Smooth muscle cell (in vitro differentiated cells): ENCODE results near the gene SELENOK. TPM values are rescaled to one million over a fixed set of nuclear protein-coding genes. Genes with fewer than 3 reads are reported as not detected.

ENCODE experiments used
- DNase-seq: peaks from one replicate; lab custom pipeline; 2025; ENCODE audit not compliant: unreplicated experiment; lab: John Stamatoyannopoulos, UW
- H2AFZ ChIP-seq: fragments of 200-600 bp; sonication (generic); 2 replicates; pipeline ENCODE4 v1.6.0; 2016; ENCODE audit warnings: antibody characterized with exemption, low read depth, mild to moderate bottlenecking
- H3F3A ChIP-seq: fragments of 200-600 bp; sonication (generic); 2 replicates; pipeline ENCODE4 v1.6.0; 2017; ENCODE audit warnings: antibody characterized with exemption, low read depth
- H3K27ac ChIP-seq: fragments of 200-600 bp; sonication (generic); 2 replicates; pipeline ENCODE4 v1.5.1; 2016; ENCODE audit warnings: low read depth, mild to moderate bottlenecking
- H3K27me3 ChIP-seq: fragments of 200-600 bp; sonication (generic); 2 replicates; pipeline ENCODE4 v1.6.1; 2016; ENCODE audit warnings: low read depth, mild to moderate bottlenecking
- H3K36me3 ChIP-seq: fragments of 200-600 bp; sonication (generic); 2 replicates; pipeline ENCODE4 v1.5.1; 2016; ENCODE audit warnings: low read depth
- H3K4me1 ChIP-seq: fragments of 200-600 bp; sonication (generic); 2 replicates; pipeline ENCODE4 v1.5.1; 2016; ENCODE audit warnings: low read depth
- H3K4me2 ChIP-seq: fragments of 200-600 bp; sonication (generic); 2 replicates; pipeline ENCODE4 v1.6.0; 2016; ENCODE audit warnings: mild to moderate bottlenecking
- H3K4me3 ChIP-seq: fragments of 200-600 bp; sonication (generic); 2 replicates; pipeline ENCODE4 v1.5.1; 2016; ENCODE audit warnings: mild to moderate bottlenecking
- H3K79me2 ChIP-seq: fragments of 200-600 bp; sonication (generic); 2 replicates; pipeline ENCODE4 v1.6.0; 2016; ENCODE audit warnings: low read depth, mild to moderate bottlenecking
- H3K9ac ChIP-seq: fragments of 200-600 bp; sonication (generic); 2 replicates; pipeline ENCODE4 v1.6.0; 2016; ENCODE audit warnings: low read depth
- H3K9me3 ChIP-seq: fragments of 200-600 bp; sonication (generic); replicated peaks from 2 replicates; pipeline ENCODE4 v1.5.1; 2016; ENCODE audit warnings: low read depth
- H4K20me1 ChIP-seq: fragments of 200-600 bp; sonication (generic); 2 replicates; pipeline ENCODE4 v1.6.0; 2016; ENCODE audit warnings: low read depth
- WGBS: methylation state at CpG from one replicate; pipeline ENCODE4 v1.1.7; 2016; ENCODE audit warnings: low lambda C conversion rate; 5-methylcytosine and 5-hydroxymethylcytosine counted together
- polyA plus RNA-seq: library from polyadenylated mRNA; unstranded; fragments of >200 nt; fragmentation: Nextera tagmentation; extraction: Ambion mirVana; gene quantifications from 2 replicates; pipeline ENCODE4 v1.2.1, GENCODE V29; 2016
- total RNA-seq: library from RNA; depleted of rRNA; stranded (reverse); fragments of >200 nt; gene quantifications from 2 replicates; pipeline ENCODE4 v1.2.3, GENCODE V29; 2014
- TF ChIP-seq, protein P1 (sequence below): fragments of 200-600 bp; sonication (generic); IDR thresholded peaks from 2 replicates; pipeline ENCODE4 v1.5.1; 2017; ENCODE audit warnings: borderline replicate concordance, mild to moderate bottlenecking, antibody characterized with exemption; ENCODE audit not compliant: insufficient read depth, poor library complexity, severe bottlenecking

Gene SELENOK
- total and polyA plus RNA-seq, 2 experiments from 2014 or later, result 67.7 to 199 TPM

DNA sequence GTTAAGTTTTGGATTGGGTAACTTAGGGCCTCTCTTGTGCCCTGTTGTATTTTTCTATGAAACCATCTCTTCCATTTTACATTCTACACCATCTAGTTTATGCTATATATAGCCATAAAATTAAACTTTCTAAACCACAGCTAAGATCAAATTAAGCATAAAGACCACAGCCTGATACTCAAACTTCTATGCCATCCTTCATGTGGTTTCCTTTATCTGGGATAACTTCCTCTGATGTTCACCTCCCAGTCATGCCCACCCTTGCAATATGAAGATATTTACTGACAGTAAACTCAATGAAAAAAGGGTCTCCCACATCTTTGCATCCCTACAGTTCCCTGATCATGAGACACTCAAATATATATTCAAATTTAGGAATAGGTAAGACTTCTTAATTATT is 4.2 kb downstream of the SELENOK start:
- Histone ChIP-seq H4K20me1 (peaks cover 51% of the 10 kb centered on the region), H3K36me3 (no peaks in the 10 kb centered on the region), H3K9me3 (no peaks in the 10 kb centered on the region), H3K27ac (no peak overlapping the region), H3K27me3 (no peaks in the 10 kb centered on the region), H3K9ac (no peak overlapping the region), H3K4me1 (peaks cover 11% of the 10 kb centered on the region), H2AFZ (no peak overlapping the region), H3F3A (peaks cover 10% of the 10 kb centered on the region), H3K4me3 (no peak overlapping the region), H3K79me2 (peaks cover 43% of the 10 kb centered on the region), H3K4me2 (no peak overlapping the region)
- DNase-seq, result no peak
- TF ChIP-seq, protein P1, sequence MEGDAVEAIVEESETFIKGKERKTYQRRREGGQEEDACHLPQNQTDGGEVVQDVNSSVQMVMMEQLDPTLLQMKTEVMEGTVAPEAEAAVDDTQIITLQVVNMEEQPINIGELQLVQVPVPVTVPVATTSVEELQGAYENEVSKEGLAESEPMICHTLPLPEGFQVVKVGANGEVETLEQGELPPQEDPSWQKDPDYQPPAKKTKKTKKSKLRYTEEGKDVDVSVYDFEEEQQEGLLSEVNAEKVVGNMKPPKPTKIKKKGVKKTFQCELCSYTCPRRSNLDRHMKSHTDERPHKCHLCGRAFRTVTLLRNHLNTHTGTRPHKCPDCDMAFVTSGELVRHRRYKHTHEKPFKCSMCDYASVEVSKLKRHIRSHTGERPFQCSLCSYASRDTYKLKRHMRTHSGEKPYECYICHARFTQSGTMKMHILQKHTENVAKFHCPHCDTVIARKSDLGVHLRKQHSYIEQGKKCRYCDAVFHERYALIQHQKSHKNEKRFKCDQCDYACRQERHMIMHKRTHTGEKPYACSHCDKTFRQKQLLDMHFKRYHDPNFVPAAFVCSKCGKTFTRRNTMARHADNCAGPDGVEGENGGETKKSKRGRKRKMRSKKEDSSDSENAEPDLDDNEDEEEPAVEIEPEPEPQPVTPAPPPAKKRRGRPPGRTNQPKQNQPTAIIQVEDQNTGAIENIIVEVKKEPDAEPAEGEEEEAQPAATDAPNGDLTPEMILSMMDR, result no peak

- H2AFZ ChIP-seq, result no peak overlapping the region
- peaks cover 43% of the 10 kb centered on the region for H3K79me2 ChIP-seq
- H3K4me1 ChIP-seq, result peaks cover 11% of the 10 kb centered on the region
- no peaks in the 10 kb centered on the region for H3K9me3 ChIP-seq
- 91% methylated on average over 3 of the region's 3 CpGs for WGBS
- H3F3A ChIP-seq, result peaks cover 10% of the 10 kb centered on the region
- H3K9ac ChIP-seq, result no peak overlapping the region
- H3K27ac ChIP-seq, result peak overlapping the region; percentile 37
- no peak overlapping the region for H3K4me3 ChIP-seq
- H3K4me2 ChIP-seq, result no peak overlapping the region
- H3K36me3 ChIP-seq, result no peaks in the 10 kb centered on the region
- peaks cover 47% of the 10 kb centered on the region for H4K20me1 ChIP-seq
- no peaks in the 10 kb centered on the region for H3K27me3 ChIP-seq
- TF ChIP-seq, protein P1, result no peak
- no peak for DNase-seq
Measured at GRCh38 chr3:53885239-53885638, 6.4 kb downstream of the SELENOK start.

DNA sequence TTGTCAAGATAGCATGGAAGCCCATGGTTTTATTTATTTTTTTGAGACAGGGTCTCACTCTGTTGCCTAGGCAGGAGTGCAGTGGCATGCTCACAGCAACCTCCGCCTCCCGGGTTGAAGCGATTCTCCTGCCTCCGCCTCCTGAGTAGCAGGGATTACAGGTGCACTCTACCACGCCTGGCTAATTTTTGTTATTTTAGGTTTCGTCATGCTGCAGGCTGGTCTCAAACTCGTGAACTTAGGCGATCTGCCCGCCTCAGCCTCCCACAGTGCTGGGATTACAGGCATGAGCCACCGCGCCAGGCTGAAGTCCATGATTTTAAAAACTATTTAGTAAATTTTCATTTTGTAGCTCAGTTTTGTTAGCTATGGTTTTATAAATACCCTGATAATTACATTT is 7.0 kb downstream of the SELENOK start:
- Histone ChIP-seq H4K20me1 (peaks cover 42% of the 10 kb centered on the region), H3F3A (peaks cover 10% of the 10 kb centered on the region), H3K27ac (no peak overlapping the region), H3K4me1 (peaks cover 9% of the 10 kb centered on the region), H3K79me2 (peaks cover 38% of the 10 kb centered on the region), H3K9me3 (no peaks in the 10 kb centered on the region), H3K9ac (no peak overlapping the region), H3K27me3 (no peaks in the 10 kb centered on the region), H3K4me3 (no peak overlapping the region), H3K4me2 (no peak overlapping the region), H2AFZ (no peak overlapping the region), H3K36me3 (peaks cover under 1% of the 10 kb centered on the region)
- 97% methylated on average over 11 of the region's 11 CpGs for WGBS
- TF ChIP-seq, protein P1, result no peak
- DNase-seq, result no peak

DNA sequence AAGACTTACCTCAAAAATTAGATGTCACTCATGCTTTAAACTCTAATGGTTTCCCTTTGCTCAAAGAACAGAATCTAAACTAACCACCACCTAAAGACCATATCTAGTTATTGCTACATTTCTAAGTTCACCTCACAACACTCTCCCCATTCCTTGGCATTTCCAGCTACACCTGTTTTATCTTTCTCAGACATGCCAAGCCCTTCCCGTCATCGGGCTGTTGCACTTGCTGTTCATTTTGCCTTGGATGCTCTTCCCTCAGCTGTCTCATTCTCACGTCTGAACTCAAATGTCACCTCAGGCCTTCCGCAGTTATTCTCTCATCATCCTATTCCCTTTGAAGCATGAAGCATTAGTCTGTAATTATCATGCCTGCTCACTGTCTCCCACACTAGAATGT is 8.7 kb downstream of the SELENOK start:
- H4K20me1 ChIP-seq, result peaks cover 28% of the 10 kb centered on the region
- peaks cover 9% of the 10 kb centered on the region for H3K4me1 ChIP-seq
- peaks cover 29% of the 10 kb centered on the region for H3K79me2 ChIP-seq
- H3K4me2 ChIP-seq, result no peak overlapping the region
- H3K4me3 ChIP-seq, result no peak overlapping the region
- TF ChIP-seq, protein P1, result no peak
- H3K9me3 ChIP-seq, result no peaks in the 10 kb centered on the region
- no peaks in the 10 kb centered on the region for H3K27me3 ChIP-seq
- peaks cover 16% of the 10 kb centered on the region for H3K36me3 ChIP-seq
- H3K27ac ChIP-seq, result no peak overlapping the region
- H2AFZ ChIP-seq, result no peak overlapping the region
- H3F3A ChIP-seq, result peaks cover 10% of the 10 kb centered on the region
- DNase-seq, result no peak
- WGBS, result 92% methylated on average over 4 of the region's 4 CpGs
- H3K9ac ChIP-seq, result no peak overlapping the region
